MM.1S (cell line): Measurements from ENCODE around the gene INSRR.

Experiments
- DNase-seq: peaks from one replicate; pipeline ENCODE4 v3.0.0-alpha.2; 2015
- H2AFZ ChIP-seq: fragments of 300-600 bp; sonication (generic); 2 replicates; pipeline ENCODE4 v1.6.0; 2016; ENCODE audit warnings: antibody characterized with exemption, low read length
- H3F3A ChIP-seq: fragments of 300-600 bp; sonication (generic); 2 replicates; pipeline ENCODE4 v1.6.1; 2016; ENCODE audit warnings: mild to moderate bottlenecking, antibody characterized with exemption, low read length, moderate library complexity, mixed read lengths; ENCODE audit not compliant: insufficient read depth
- H3K27ac ChIP-seq: fragments of 300-600 bp; sonication (generic); 2 replicates; pipeline ENCODE4 v1.5.1; 2016; ENCODE audit warnings: mild to moderate bottlenecking, low read length
- H3K27me3 ChIP-seq: fragments of 300-600 bp; sonication (generic); replicated peaks from 2 replicates; pipeline ENCODE4 v1.6.0; 2016; ENCODE audit warnings: low read length; ENCODE audit not compliant: insufficient read depth
- H3K36me3 ChIP-seq: fragments of 300-600 bp; sonication (generic); replicated peaks from 2 replicates; pipeline ENCODE4 v1.6.1; 2016; ENCODE audit warnings: mild to moderate bottlenecking, low read length, mixed read lengths; ENCODE audit not compliant: insufficient read depth
- H3K4me1 ChIP-seq: fragments of 300-600 bp; sonication (generic); 2 replicates; pipeline ENCODE4 v1.6.1; 2016; ENCODE audit warnings: low read length, mixed read lengths
- H3K4me2 ChIP-seq: fragments of 300-600 bp; sonication (generic); 2 replicates; pipeline ENCODE4 v1.6.0; 2016; ENCODE audit warnings: low read depth, low read length
- H3K4me3 ChIP-seq: fragments of 300-600 bp; sonication (generic); 2 replicates; pipeline ENCODE4 v1.5.1; 2016; ENCODE audit warnings: low read length, mixed read lengths
- H3K79me2 ChIP-seq: fragments of 300-600 bp; sonication (generic); 2 replicates; pipeline ENCODE4 v1.6.1; 2016; ENCODE audit warnings: mixed run types, low read length, mixed read lengths
- H3K9ac ChIP-seq: fragments of 300-600 bp; sonication (generic); 2 replicates; pipeline ENCODE4 v1.6.1; 2016; ENCODE audit warnings: low read length, mixed read lengths
- H3K9me2 ChIP-seq: fragments of 300-600 bp; sonication (generic); replicated peaks from 2 replicates; pipeline ENCODE4 v1.6.1; 2016; ENCODE audit warnings: mild to moderate bottlenecking, low read length, mixed read lengths; ENCODE audit not compliant: insufficient read depth
- H3K9me3 ChIP-seq: fragments of 300-600 bp; sonication (generic); replicated peaks from 2 replicates; pipeline ENCODE4 v1.6.1; 2016; ENCODE audit warnings: mild to moderate bottlenecking, low read length, mixed read lengths; ENCODE audit not compliant: insufficient read depth
- H4K20me1 ChIP-seq: fragments of 300-600 bp; sonication (generic); 2 replicates; pipeline ENCODE4 v1.6.1; 2016; ENCODE audit warnings: mild to moderate bottlenecking, low read length, moderate library complexity, mixed read lengths; ENCODE audit not compliant: insufficient read depth
- EZH2 ChIP-seq: fragments of 300-600 bp; sonication (generic); optimal IDR thresholded peaks from 2 replicates; pipeline ENCODE3; 2017; ENCODE audit warnings: low read depth, mild to moderate bottlenecking, antibody characterized with exemption, low read length, mixed read lengths
- EZH2phosphoT487 ChIP-seq: fragments of 300-600 bp; sonication (generic); IDR thresholded peaks from 2 replicates; pipeline ENCODE4 v1.6.1; 2018; ENCODE audit warnings: antibody characterized with exemption, low read length
- TF ChIP-seq, protein P1 (sequence below): fragments of 300-600 bp; sonication (generic); IDR thresholded peaks from 2 replicates; pipeline ENCODE4 v1.5.1; 2016; ENCODE audit warnings: antibody characterized with exemption, low read length, mixed read lengths

INSRR gene

DNA sequence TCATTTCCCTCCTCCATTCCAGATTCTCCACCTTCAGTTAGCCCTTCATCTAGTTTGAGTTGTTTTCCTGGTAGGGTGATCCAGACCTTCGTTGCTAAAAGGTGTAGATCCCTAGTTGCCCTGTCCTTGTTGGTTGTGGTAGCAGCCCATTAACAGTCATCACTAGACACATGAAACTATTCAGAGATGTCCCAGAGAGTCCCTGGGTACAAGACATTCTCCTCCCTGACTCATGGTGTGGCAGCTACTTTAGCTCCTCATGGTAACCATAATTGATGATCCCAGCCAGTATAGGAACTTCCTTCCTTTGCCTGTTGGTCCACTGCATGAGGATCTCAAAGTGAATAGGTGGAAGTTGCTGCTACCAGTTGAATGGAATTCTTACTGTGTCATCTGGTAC lies 36.2 kb downstream of the INSRR start:
- H3K9me2 ChIP-seq = no peaks in the 10 kb centered on the region
- H3K27me3 ChIP-seq = no peaks in the 10 kb centered on the region
- H3K4me1 ChIP-seq = no peaks in the 10 kb centered on the region
- DNase-seq = no peak
- H4K20me1 ChIP-seq = no peaks in the 10 kb centered on the region
- H3K9me3 ChIP-seq = no peaks in the 10 kb centered on the region
- no peaks in the 10 kb centered on the region for H3F3A ChIP-seq
- H2AFZ ChIP-seq = no peak overlapping the region
- H3K9ac ChIP-seq = no peak overlapping the region
- H3K4me3 ChIP-seq = no peak overlapping the region
- no peaks in the 10 kb centered on the region for H3K79me2 ChIP-seq
- H3K27ac ChIP-seq = no peak overlapping the region
- H3K36me3 ChIP-seq = no peaks in the 10 kb centered on the region
- no peak overlapping the region for H3K4me2 ChIP-seq
- TF ChIP-seq EZH2 (no peak), EZH2phosphoT487 (no peak)
- TF ChIP-seq, protein P1, sequence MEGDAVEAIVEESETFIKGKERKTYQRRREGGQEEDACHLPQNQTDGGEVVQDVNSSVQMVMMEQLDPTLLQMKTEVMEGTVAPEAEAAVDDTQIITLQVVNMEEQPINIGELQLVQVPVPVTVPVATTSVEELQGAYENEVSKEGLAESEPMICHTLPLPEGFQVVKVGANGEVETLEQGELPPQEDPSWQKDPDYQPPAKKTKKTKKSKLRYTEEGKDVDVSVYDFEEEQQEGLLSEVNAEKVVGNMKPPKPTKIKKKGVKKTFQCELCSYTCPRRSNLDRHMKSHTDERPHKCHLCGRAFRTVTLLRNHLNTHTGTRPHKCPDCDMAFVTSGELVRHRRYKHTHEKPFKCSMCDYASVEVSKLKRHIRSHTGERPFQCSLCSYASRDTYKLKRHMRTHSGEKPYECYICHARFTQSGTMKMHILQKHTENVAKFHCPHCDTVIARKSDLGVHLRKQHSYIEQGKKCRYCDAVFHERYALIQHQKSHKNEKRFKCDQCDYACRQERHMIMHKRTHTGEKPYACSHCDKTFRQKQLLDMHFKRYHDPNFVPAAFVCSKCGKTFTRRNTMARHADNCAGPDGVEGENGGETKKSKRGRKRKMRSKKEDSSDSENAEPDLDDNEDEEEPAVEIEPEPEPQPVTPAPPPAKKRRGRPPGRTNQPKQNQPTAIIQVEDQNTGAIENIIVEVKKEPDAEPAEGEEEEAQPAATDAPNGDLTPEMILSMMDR = no peak

DNA sequence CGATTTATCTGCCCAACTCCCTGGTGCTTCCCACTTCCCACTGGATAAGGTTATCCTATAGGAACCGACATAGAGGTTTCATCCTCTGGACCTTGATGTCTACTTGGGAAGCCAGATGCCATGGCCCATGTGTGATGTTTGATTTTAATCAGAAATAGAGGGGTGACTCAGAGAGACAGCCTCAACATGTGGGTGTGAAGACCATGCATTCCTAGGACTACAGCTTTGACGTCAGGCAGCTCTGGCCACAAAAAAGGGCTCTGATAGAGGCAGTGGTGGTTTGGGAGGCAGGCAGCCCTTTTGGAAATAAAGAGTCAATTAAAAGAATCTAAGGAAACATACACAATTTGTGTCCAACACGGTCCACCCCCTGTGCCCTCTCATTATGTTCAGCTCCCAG lies 37.1 kb downstream of the INSRR start:
- no peaks in the 10 kb centered on the region for H3K27me3 ChIP-seq

DNA sequence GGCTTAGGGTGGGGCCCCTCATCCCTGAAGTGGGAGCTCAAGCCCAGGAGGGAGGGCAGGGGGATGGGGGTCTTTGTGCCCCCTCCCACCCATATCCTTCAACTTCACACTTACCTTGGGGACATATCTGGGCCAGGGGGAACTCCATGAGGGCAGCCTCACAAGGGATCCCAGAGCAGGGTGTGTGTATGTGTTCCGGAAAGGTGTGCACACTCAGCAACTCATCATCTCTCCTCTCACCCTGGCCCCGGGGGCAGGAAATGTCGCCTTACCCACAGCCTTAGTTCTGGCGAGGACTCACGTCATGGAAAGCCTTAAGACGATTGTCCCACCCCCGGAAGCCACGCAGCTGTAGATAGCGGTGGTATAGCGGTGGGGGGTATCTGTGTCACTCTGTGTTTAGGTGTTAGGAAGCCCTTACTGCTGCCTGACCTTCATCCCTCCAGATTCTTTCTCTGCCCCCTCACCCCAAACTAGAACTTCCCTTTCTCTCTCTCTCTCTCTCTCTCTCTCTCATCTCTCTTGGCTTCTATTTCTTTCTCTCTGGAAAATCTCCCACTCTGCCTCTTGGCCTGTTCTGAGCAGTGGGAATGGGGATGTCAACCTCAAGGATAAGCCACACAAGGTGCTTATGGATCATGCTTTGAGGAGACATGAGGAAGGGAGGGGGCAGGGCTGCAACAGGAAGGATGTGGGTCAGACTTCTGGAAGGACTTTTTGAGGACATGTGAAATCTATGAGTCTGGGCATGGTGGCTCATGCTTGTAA lies 42.2 kb downstream of the INSRR start, which contains the start of gene SH2D2A:
TSS of gene SH2D2A (minus strand) at position 288 of the 768 bp plus-strand sequence. CDS start at position 148, 140 bp downstream.
- no peaks in the 10 kb centered on the region for H3K27me3 ChIP-seq
- H3K4me3 ChIP-seq = peak within 1 kb of the TSS; percentile 6; the same call in 1 of the 2 replicates
- H3K36me3 ChIP-seq = no peaks in the 10 kb centered on the region
- peak within 1 kb of the TSS; percentile 32; the same call in 1 of the 2 replicates for H3K9ac ChIP-seq
- H3K9me2 ChIP-seq = no peaks in the 10 kb centered on the region
- H3K27ac ChIP-seq = peak within 1 kb of the TSS; percentile 40; the same call in 1 of the 2 replicates
- H3K79me2 ChIP-seq = no peaks in the 10 kb centered on the region
- no peaks in the 10 kb centered on the region for H4K20me1 ChIP-seq
- H3K4me1 ChIP-seq = peaks cover 22% of the 10 kb centered on the region
- peak; percentile 92 for DNase-seq
- no peaks in the 10 kb centered on the region for H3F3A ChIP-seq
- TF ChIP-seq, protein P1 = no peak
- TF ChIP-seq EZH2phosphoT487 (no peak), EZH2 (no peak)
- peak within 1 kb of the TSS; percentile 53 for H3K4me2 ChIP-seq
- peak within 1 kb of the TSS; percentile 76 for H2AFZ ChIP-seq
- H3K9me3 ChIP-seq = no peaks in the 10 kb centered on the region

More for the DNA sequence above, 37.1 kb downstream of the INSRR start:
- H3K9me2 ChIP-seq = no peaks in the 10 kb centered on the region
- no peak overlapping the region for H3K4me3 ChIP-seq
- no peak overlapping the region for H3K9ac ChIP-seq
- H3K79me2 ChIP-seq = no peaks in the 10 kb centered on the region
- peaks cover 4% of the 10 kb centered on the region for H3K4me1 ChIP-seq
- no peak overlapping the region for H3K27ac ChIP-seq
- no peak overlapping the region for H2AFZ ChIP-seq
- H3K4me2 ChIP-seq = no peak overlapping the region
- no peak for TF ChIP-seq EZH2
- TF ChIP-seq, protein P1 = no peak
- no peak for TF ChIP-seq EZH2phosphoT487
- H3K36me3 ChIP-seq = no peaks in the 10 kb centered on the region
- DNase-seq = no peak
- no peaks in the 10 kb centered on the region for H3F3A ChIP-seq
- no peaks in the 10 kb centered on the region for H3K9me3 ChIP-seq
- H4K20me1 ChIP-seq = no peaks in the 10 kb centered on the region
